Ishikawa (cell line): ENCODE measurements around the gene SCEL.

Experiments
- EP300 ChIP-seq: IDR thresholded peaks from 2 replicates; pipeline ENCODE4 v1.6.1; 2012; ENCODE audit warnings: borderline replicate concordance
- RAD21 ChIP-seq: IDR thresholded peaks from 2 replicates; pipeline ENCODE4 v1.6.1; 2012; ENCODE audit warnings: low read depth
- TAF1 ChIP-seq: IDR thresholded peaks from 2 replicates; pipeline ENCODE4 v1.6.1; 2012; ENCODE audit warnings: low read depth, mild to moderate bottlenecking
- TEAD4 ChIP-seq: IDR thresholded peaks from 2 replicates; pipeline ENCODE4 v1.6.1; 2012
- TF ChIP-seq, protein P1 (sequence below): IDR thresholded peaks from 2 replicates; pipeline ENCODE4 v1.6.1; 2012; ENCODE audit warnings: low read depth, mild to moderate bottlenecking

- TF ChIP-seq TEAD4 = no peak
- peak; percentile 97 for TF ChIP-seq RAD21
- TF ChIP-seq, protein P1, sequence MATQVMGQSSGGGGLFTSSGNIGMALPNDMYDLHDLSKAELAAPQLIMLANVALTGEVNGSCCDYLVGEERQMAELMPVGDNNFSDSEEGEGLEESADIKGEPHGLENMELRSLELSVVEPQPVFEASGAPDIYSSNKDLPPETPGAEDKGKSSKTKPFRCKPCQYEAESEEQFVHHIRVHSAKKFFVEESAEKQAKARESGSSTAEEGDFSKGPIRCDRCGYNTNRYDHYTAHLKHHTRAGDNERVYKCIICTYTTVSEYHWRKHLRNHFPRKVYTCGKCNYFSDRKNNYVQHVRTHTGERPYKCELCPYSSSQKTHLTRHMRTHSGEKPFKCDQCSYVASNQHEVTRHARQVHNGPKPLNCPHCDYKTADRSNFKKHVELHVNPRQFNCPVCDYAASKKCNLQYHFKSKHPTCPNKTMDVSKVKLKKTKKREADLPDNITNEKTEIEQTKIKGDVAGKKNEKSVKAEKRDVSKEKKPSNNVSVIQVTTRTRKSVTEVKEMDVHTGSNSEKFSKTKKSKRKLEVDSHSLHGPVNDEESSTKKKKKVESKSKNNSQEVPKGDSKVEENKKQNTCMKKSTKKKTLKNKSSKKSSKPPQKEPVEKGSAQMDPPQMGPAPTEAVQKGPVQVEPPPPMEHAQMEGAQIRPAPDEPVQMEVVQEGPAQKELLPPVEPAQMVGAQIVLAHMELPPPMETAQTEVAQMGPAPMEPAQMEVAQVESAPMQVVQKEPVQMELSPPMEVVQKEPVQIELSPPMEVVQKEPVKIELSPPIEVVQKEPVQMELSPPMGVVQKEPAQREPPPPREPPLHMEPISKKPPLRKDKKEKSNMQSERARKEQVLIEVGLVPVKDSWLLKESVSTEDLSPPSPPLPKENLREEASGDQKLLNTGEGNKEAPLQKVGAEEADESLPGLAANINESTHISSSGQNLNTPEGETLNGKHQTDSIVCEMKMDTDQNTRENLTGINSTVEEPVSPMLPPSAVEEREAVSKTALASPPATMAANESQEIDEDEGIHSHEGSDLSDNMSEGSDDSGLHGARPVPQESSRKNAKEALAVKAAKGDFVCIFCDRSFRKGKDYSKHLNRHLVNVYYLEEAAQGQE = no peak; the same call in 1 of the 2 replicates
- TF ChIP-seq EP300 = peak; percentile 37; the same call in 1 of the 2 replicates
- no peak for TF ChIP-seq TAF1
Observed at GRCh38 chr13:77492982-77493381, 42.5 kb upstream of the SCEL start.
